HG03575 (cell line): ENCODE results near the gene OR4D2.

Experiments used
- ATAC-seq: cut with Tn5 transposase; IDR thresholded peaks from one replicate; pipeline ENCODE4 v1.9.1; 2021; ENCODE audit not compliant: unreplicated experiment, insufficient number of reproducible peaks, low FRiP score; ENCODE audit errors: extremely low read depth

The OR4D2 gene

GRCh38 chr17:58170622-58171021 is 3.8 kb downstream of the OR4D2 start:
- no peak for ATAC-seq

- ATAC-seq: no peak
Observed at GRCh38 chr17:58172369-58173071, 5.7 kb downstream of the OR4D2 start.

- ATAC-seq: no peak
Observed at GRCh38 chr17:58174871-58175270, 8.1 kb downstream of the OR4D2 start.

GRCh38 chr17:58176200-58176599 is 9.4 kb downstream of the OR4D2 start:
- no peak for ATAC-seq

- ATAC-seq: no peak
Observed at GRCh38 chr17:58181796-58182195, 15.0 kb downstream of the OR4D2 start.

- ATAC-seq: no peak
Observed at GRCh38 chr17:58183514-58183913, 16.7 kb downstream of the OR4D2 start.

GRCh38 chr17:58184308-58184985 is 17.7 kb downstream of the OR4D2 start:
- ATAC-seq: no peak

- ATAC-seq: no peak
Observed at GRCh38 chr17:58184986-58185761, 18.4 kb downstream of the OR4D2 start.

- no peak for ATAC-seq
Observed at GRCh38 chr17:58186591-58186990, 19.8 kb downstream of the OR4D2 start.

GRCh38 chr17:58187063-58187462 is 20.3 kb downstream of the OR4D2 start:
- ATAC-seq: no peak

GRCh38 chr17:58187675-58188074 is 20.9 kb downstream of the OR4D2 start:
- no peak for ATAC-seq

- ATAC-seq: no peak
Observed at GRCh38 chr17:58189436-58190146, 22.8 kb downstream of the OR4D2 start.

- ATAC-seq: no peak
Observed at GRCh38 chr17:58191241-58191896, 24.6 kb downstream of the OR4D2 start.

GRCh38 chr17:58192612-58193011 is 25.8 kb downstream of the OR4D2 start, which contains the start of gene EPX:
Gene EPX, plus strand, starts transcription at chr17:58192726. Its CDS starts 121 bp downstream, at chr17:58192847.
- ATAC-seq: no peak

- no peak for ATAC-seq
Observed at GRCh38 chr17:58193641-58194255, 27.0 kb downstream of the OR4D2 start.

GRCh38 chr17:58195518-58196123 is 28.8 kb downstream of the OR4D2 start:
- no peak for ATAC-seq

GRCh38 chr17:58196610-58197009 is 29.8 kb downstream of the OR4D2 start:
- no peak for ATAC-seq

- no peak for ATAC-seq
Observed at GRCh38 chr17:58200024-58200633, 33.3 kb downstream of the OR4D2 start.
